ENCODE measurements around the gene PSMB7.

PSMB7 gene

GRCh38 chr9:124450931-124451661, 35.9 kb upstream of the PSMB7 start:
- H3K4me3 ChIP-seq (ENCODE audit: low read length) = no peak overlapping the region
- no peak overlapping the region for H2AFZ ChIP-seq (ENCODE audit: low read length)

GRCh38 chr9:124450241-124450924, 35.1 kb upstream of the PSMB7 start, which contains the start of gene ADGRD2:
Gene ADGRD2 (plus strand): TSS chr9:124450451. CDS start chr9:124451667, 1,216 bp downstream.
- no peak within 1 kb of the TSS for H3K9ac ChIP-seq (ENCODE audit: low read length)
- H3K4me3 ChIP-seq (ENCODE audit: low read length) = no peak within 1 kb of the TSS

More at GRCh38 chr9:124450931-124451661, 35.9 kb upstream of the PSMB7 start:
- H3K9me3 ChIP-seq (replicated peaks; ENCODE audit: insufficient read depth, low read length) = no peaks in the 10 kb centered on the region
- H3K36me3 ChIP-seq (replicated peaks; ENCODE audit: insufficient read depth, low read length) = no peaks in the 10 kb centered on the region
- H4K20me1 ChIP-seq (ENCODE audit: insufficient read depth, low read length) = no peaks in the 10 kb centered on the region
- TF ChIP-seq EZH2 (optimal IDR thresholded peaks at IDR 0.05; ENCODE audit: low read depth, low read length) = no peak
- TF ChIP-seq EZH2phosphoT487 (IDR thresholded peaks at IDR 0.05; ENCODE audit: low read length) = no peak
- no peak for TF ChIP-seq CTCF (IDR thresholded peaks at IDR 0.05; ENCODE audit: low read length)
- H3K9ac ChIP-seq (ENCODE audit: low read length) = no peak overlapping the region
- peaks cover 21% of the 10 kb centered on the region for H3K27me3 ChIP-seq (replicated peaks; ENCODE audit: insufficient read depth, low read length)
- H3K9me2 ChIP-seq (replicated peaks; ENCODE audit: insufficient read depth, low read length) = no peaks in the 10 kb centered on the region
- H3F3A ChIP-seq (ENCODE audit: insufficient read depth, low read length) = no peaks in the 10 kb centered on the region
- no peak overlapping the region for H3K27ac ChIP-seq (ENCODE audit: low read length)
- H3K79me2 ChIP-seq (ENCODE audit: low read length) = no peaks in the 10 kb centered on the region
- no peak overlapping the region for H3K4me2 ChIP-seq (ENCODE audit: low read depth, low read length)
- no peaks in the 10 kb centered on the region for H3K4me1 ChIP-seq (ENCODE audit: low read length)
- DNase-seq = no peak

GRCh38 chr9:124449381-124450151, 34.3 kb upstream of the PSMB7 start:
- Histone ChIP-seq H3K27me3 (replicated peaks; ENCODE audit: insufficient read depth, low read length) (peaks cover 21% of the 10 kb centered on the region), H3K9me2 (replicated peaks; ENCODE audit: insufficient read depth, low read length) (no peaks in the 10 kb centered on the region), H3K27ac (ENCODE audit: low read length) (no peak overlapping the region), H2AFZ (ENCODE audit: low read length) (no peak overlapping the region), H3K79me2 (ENCODE audit: low read length) (no peaks in the 10 kb centered on the region), H3F3A (ENCODE audit: insufficient read depth, low read length) (no peaks in the 10 kb centered on the region), H3K36me3 (replicated peaks; ENCODE audit: insufficient read depth, low read length) (no peaks in the 10 kb centered on the region), H4K20me1 (ENCODE audit: insufficient read depth, low read length) (no peaks in the 10 kb centered on the region), H3K9me3 (replicated peaks; ENCODE audit: insufficient read depth, low read length) (no peaks in the 10 kb centered on the region), H3K4me2 (ENCODE audit: low read depth, low read length) (no peak overlapping the region), H3K9ac (ENCODE audit: low read length) (no peak overlapping the region), H3K4me1 (ENCODE audit: low read length) (no peaks in the 10 kb centered on the region), H3K4me3 (ENCODE audit: low read length) (no peak overlapping the region)
- no peak for DNase-seq
- TF ChIP-seq CTCF (IDR thresholded peaks at IDR 0.05; ENCODE audit: low read length) (no peak), EZH2 (optimal IDR thresholded peaks at IDR 0.05; ENCODE audit: low read depth, low read length) (no peak), EZH2phosphoT487 (IDR thresholded peaks at IDR 0.05; ENCODE audit: low read length) (no peak)

More at GRCh38 chr9:124450241-124450924, 35.1 kb upstream of the PSMB7 start, which contains the start of gene ADGRD2:
- H3K4me2 ChIP-seq (ENCODE audit: low read depth, low read length) = no peak within 1 kb of the TSS
- no peak within 1 kb of the TSS for H2AFZ ChIP-seq (ENCODE audit: low read length)
- H3K27ac ChIP-seq (ENCODE audit: low read length) = no peak within 1 kb of the TSS
- no peak for DNase-seq
- H3K4me1 ChIP-seq (ENCODE audit: low read length) = no peaks in the 10 kb centered on the region
- no peaks in the 10 kb centered on the region for H3K79me2 ChIP-seq (ENCODE audit: low read length)
- no peaks in the 10 kb centered on the region for H3K9me3 ChIP-seq (replicated peaks; ENCODE audit: insufficient read depth, low read length)
- H3K27me3 ChIP-seq (replicated peaks; ENCODE audit: insufficient read depth, low read length) = peaks cover 21% of the 10 kb centered on the region
- no peaks in the 10 kb centered on the region for H3F3A ChIP-seq (ENCODE audit: insufficient read depth, low read length)
- H3K36me3 ChIP-seq (replicated peaks; ENCODE audit: insufficient read depth, low read length) = no peaks in the 10 kb centered on the region
- H4K20me1 ChIP-seq (ENCODE audit: insufficient read depth, low read length) = no peaks in the 10 kb centered on the region
- no peak for TF ChIP-seq EZH2 (optimal IDR thresholded peaks at IDR 0.05; ENCODE audit: low read depth, low read length)
- H3K9me2 ChIP-seq (replicated peaks; ENCODE audit: insufficient read depth, low read length) = no peaks in the 10 kb centered on the region

Data from MM.1S (cell line).